ENCODE results near the gene ANOS1. TPM values are rescaled to one million over a fixed set of nuclear protein-coding genes. Genes with fewer than 3 reads are reported as not detected.
A peak's percentile ranks its signal among the peaks of the same experiment; 100 is the strongest.
"Not testable (repeated sequence)": the region's sequence is repeated elsewhere in the genome, so short reads cannot be mapped to it uniquely, and the experiment has no call there.

Gene ANOS1
- total and polyA plus RNA-seq, 2 of the 8 experiments (the other 6 are each of a cell fraction or from before 2014, with no cell fraction given), result 34.4 to 59.0 TPM

DNA sequence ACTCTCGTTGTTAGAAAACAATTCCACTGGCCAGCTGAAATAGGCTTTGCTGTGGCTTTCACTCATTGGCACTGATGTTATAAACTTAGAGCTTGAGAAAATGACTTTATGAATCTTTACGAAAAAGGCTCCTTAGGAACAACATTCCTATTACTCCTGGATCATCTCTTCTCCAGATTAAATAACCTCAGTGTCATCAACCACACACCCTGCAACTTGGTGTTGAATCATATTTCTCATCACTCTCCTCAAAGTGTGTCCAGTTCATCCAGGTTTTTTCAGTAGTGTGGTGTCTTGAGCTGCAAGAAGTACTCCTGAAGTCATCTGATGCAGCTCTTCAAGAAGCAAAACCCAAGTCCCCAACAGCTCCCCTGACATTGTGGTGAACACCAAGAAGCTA lies 28.1 kb upstream of the ANOS1 start (continued):
- TF ChIP-seq EZH2 (IDR thresholded peaks at IDR 0.05; ENCODE audit: low read depth, low read length, severe bottlenecking), result no peak
- no peak for TF ChIP-seq KDM1A (IDR thresholded peaks at IDR 0.05; ENCODE audit: borderline replicate concordance, low read length)
- no peak for TF ChIP-seq CREB1 (IDR thresholded peaks at IDR 0.05)

GRCh38 chrX:8758706-8759105 lies 26.8 kb upstream of the ANOS1 start:
- H3K27ac ChIP-seq (ENCODE audit: low read depth, low read length); H3K9ac ChIP-seq (replicated peaks in 1 of 4; ENCODE audit: extremely low read depth in 1 of 4, low read depth in 3 of 4, low read length in 3 of 4); DNase-seq (ENCODE audit: low read depth in 1 of 2, low spot score in 2 of 2): not testable (repeated sequence)

More at GRCh38 chrX:8758706-8759105, 26.8 kb upstream of the ANOS1 start:
- H3K79me2 ChIP-seq (ENCODE audit: control insufficient read depth in 1 of 2, insufficient read depth in 2 of 2, low read length in 2 of 2); H2AK5ac ChIP-seq (ENCODE audit: low read depth, low read length); H4K8ac ChIP-seq (ENCODE audit: extremely low read depth, insufficient read depth, low read length); H3K4ac ChIP-seq (replicated peaks; ENCODE audit: insufficient read length, low read depth, low read length); H2BK15ac ChIP-seq (ENCODE audit: low read length); H2BK20ac ChIP-seq (ENCODE audit: low read length); POLR2A ChIA-PET (ENCODE audit: partially characterized antibody); H3K27me3 ChIP-seq (replicated peaks in 1 of 4; ENCODE audit: control insufficient read depth in 3 of 4, extremely low read depth in 1 of 4, insufficient read depth in 3 of 4, low read length in 3 of 4); H3K4me3 ChIP-seq (ENCODE audit: extremely low read depth in 1 of 4, insufficient read depth in 2 of 4, low read depth in 3 of 4, low read length in 4 of 4); H3K23me2 ChIP-seq (ENCODE audit: low read depth, low read length); H3K4me1 ChIP-seq (replicated peaks in 1 of 4; ENCODE audit: control insufficient read depth in 3 of 4, insufficient read depth in 4 of 4, low read length in 3 of 4); H2AFZ ChIP-seq (ENCODE audit: low read length); H4K91ac ChIP-seq (replicated peaks; ENCODE audit: insufficient read length, low read length); H2BK12ac ChIP-seq (ENCODE audit: low read depth, low read length); H3K56ac ChIP-seq (replicated peaks; ENCODE audit: insufficient read length, low read depth, low read length); H3K4me2 ChIP-seq (ENCODE audit: insufficient read depth in 1 of 2, low read depth in 2 of 2, low read length in 2 of 2); H3K36me3 ChIP-seq (ENCODE audit: control insufficient read depth in 2 of 4, insufficient read depth in 4 of 4, low read length in 3 of 4); CTCF ChIA-PET (ENCODE audit: partially characterized antibody); H4K20me1 ChIP-seq (replicated peaks in 1 of 2; ENCODE audit: control insufficient read depth in 1 of 2, insufficient read depth in 2 of 2, low read length in 2 of 2); H4K5ac ChIP-seq (ENCODE audit: insufficient read length, low read depth, low read length); H3K14ac ChIP-seq (ENCODE audit: insufficient read length); H3K23ac ChIP-seq (ENCODE audit: insufficient read length); H3K18ac ChIP-seq (ENCODE audit: extremely low read depth, low read length); H2BK120ac ChIP-seq (replicated peaks; ENCODE audit: low read depth, low read length); H3K9me3 ChIP-seq (ENCODE audit: insufficient read depth in 2 of 2, low read depth in 1 of 2, low read length in 1 of 2); H3K79me1 ChIP-seq (ENCODE audit: low read depth, low read length); H2BK5ac ChIP-seq (ENCODE audit: low read depth, low read length): not testable (repeated sequence)
- 86% methylated on average over 5 of the region's 5 CpGs; no CpG with 5 or more reads in 1 of the 2 experiments for WGBS, 2 experiments (ENCODE audit: extremely low coverage in 1 of 2, insufficient coverage in 1 of 2, insufficient read length in 1 of 2, insufficient replicate concordance in 2 of 2, low coverage in 1 of 2, low lambda C conversion rate in 2 of 2, missing lambda C conversion rate in 1 of 2)
- peak; percentile 93 for FAIRE-seq
